ENCODE data around the gene NIPBL. TPM values are rescaled to one million over a fixed set of nuclear protein-coding genes. Genes with fewer than 3 reads are reported as not detected.

The NIPBL gene
- total and polyA plus RNA-seq, 10 of the 15 experiments (the other 5 are each of a cell fraction or from before 2014, with no cell fraction given): 10.4 to 50.4 (median 20.2) TPM

DNA sequence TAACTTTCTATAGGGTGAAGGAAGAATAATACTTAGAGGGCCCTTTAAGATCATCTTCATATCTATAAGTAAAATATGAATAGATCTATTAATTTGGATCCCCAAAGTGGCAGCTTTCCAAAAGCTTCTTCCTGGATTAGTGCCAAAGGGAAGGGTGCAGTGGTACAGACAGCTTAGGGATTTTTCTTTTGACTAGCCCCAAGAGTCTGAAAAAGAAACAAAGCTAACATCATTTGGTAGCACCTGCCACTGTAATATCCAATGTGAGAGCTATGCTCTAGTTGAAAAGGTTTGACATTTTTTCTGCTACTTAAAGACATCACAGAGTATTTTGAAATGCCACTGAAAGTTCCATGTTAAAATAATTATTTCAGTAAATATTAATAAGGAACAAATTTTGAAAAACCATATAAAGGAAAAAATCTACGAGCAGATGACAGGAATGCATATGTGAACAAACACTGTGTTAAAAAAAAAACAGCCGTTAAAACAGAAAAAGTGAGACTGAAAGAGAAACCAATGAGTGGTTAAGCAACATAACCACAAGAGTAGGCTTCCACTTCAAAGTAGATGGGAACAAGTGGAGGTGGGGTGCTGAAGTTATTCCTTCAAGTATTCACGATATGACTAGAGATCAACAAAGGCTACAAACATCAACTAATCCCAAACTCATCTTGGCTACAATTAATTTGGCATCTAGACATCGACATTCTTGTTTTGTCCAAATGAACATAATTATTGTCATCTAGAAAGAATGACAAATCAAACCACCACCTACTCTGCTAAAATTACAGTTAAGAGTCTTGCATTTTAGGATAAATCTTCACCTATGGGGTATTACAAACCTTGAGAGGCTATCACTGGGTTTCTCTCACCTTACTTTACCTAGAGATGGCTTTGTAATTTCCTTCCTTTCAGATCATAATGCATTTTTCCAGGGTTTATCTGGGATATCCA, 235.1 kb downstream of the NIPBL start:
- Histone ChIP-seq H3K27ac (ENCODE audit: control insufficient read depth, insufficient read depth) (peak overlapping the region; percentile 77), H3K79me2 (ENCODE audit: control insufficient read depth, insufficient read depth, low read length) (no peaks in the 10 kb centered on the region), H3K27me3 (replicated peaks in 1 of 2; ENCODE audit: control insufficient read depth in 2 of 2, insufficient read depth in 2 of 2, low read length in 1 of 2) (no peaks in the 10 kb centered on the region), H4K20me1 (ENCODE audit: control insufficient read depth, insufficient read depth) (no peaks in the 10 kb centered on the region), H3K4me2 (ENCODE audit: control insufficient read depth, insufficient read depth) (peak overlapping the region; percentile 14), H3K4me3 (peak overlapping the region; percentile 34; the same call in 1 of the 2 replicates), H3K9me3 (replicated peaks; ENCODE audit: control insufficient read depth, insufficient read depth, low read length) (peaks cover 9% of the 10 kb centered on the region; the same call in 2 of the 3 replicates), H2AFZ (ENCODE audit: control insufficient read depth, low read depth, low read length) (no peak overlapping the region; the same call in 1 of the 2 replicates), H3K9ac (ENCODE audit: control insufficient read depth, insufficient read depth, low read length) (peak overlapping the region; percentile 35), H3K36me3 (ENCODE audit: control insufficient read depth in 2 of 2, insufficient read depth in 2 of 2, low read length in 1 of 2) (peaks cover 0 to 1% of the 10 kb centered on the region in 2 experiments; a peak in 1 of 4 replicates), H3K4me1 (ENCODE audit: control insufficient read depth, insufficient read depth, low read length) (peaks cover 21% of the 10 kb centered on the region)
- intact Hi-C loops (cut with micrococcal nuclease; ENCODE audit: unreplicated experiment): loop anchor here (5.0 kb wide), 1 partner anchor 71 kb away; no protein-coding TSS in a partner anchor
- BruUV-seq (replicated peaks): no TSS peak
- peak; percentile 84 for FAIRE-seq
- 0% methylated on average over 4 of the region's 4 CpGs for WGBS (ENCODE audit: insufficient coverage, insufficient replicate concordance, low lambda C conversion rate, missing lambda C conversion rate)
- ChIA-PET RAD21 (ENCODE audit: unreplicated experiment) (interaction anchor here (0.7 to 1.5 kb wide), 8 partner anchors 9 to 100 kb away, joined by 3 to 7 read pairs (median 4); no protein-coding TSS in a partner anchor), POLR2A (no interaction called here), CTCF (interaction anchor here (1.6 kb wide), 1 partner anchor 10 kb away, joined by 4 read pairs; no protein-coding TSS in a partner anchor), SMC1A (ENCODE audit: uncharacterized antibody, unreplicated experiment) (interaction anchor here (0.9 to 1.4 kb wide), 13 partner anchors 8 to 88 kb away, joined by 3 to 6 read pairs (median 3); no protein-coding TSS in a partner anchor)
- in situ Hi-C loops (cut with MboI): no loop called here
- peak; percentile 91 for ATAC-seq
- DNase-seq (ENCODE audit: low read depth, low spot score): peak; percentile 64
- TF ChIP-seq TBL1XR1 (IDR thresholded peaks at IDR 0.05; ENCODE audit: low read depth, low read length) (peak; percentile 56; the same call in 1 of the 2 replicates), MEF2B (IDR thresholded peaks at IDR 0.05; ENCODE audit: partially characterized antibody, poor library complexity, severe bottlenecking) (no peak), CHD4 (IDR thresholded peaks at IDR 0.05) (no peak), RBBP5 (conservative IDR thresholded peaks at IDR 0.05) (0 out of 2 replicates have a peak, but pooled peaks have one; percentile 59), MTA3 (IDR thresholded peaks at IDR 0.05; ENCODE audit: borderline replicate concordance, low read length) (peak; percentile 89; the same call in 1 of the 2 replicates), BCL11A (IDR thresholded peaks at IDR 0.05; ENCODE audit: low read depth, low read length) (peak; percentile 84), RAD51 (IDR thresholded peaks at IDR 0.05) (peak; percentile 9; the same call in 1 of the 2 replicates), CREB1 (IDR thresholded peaks at IDR 0.05; ENCODE audit: low read depth) (peak; percentile 34; the same call in 1 of the 2 replicates), TCF7 (IDR thresholded peaks at IDR 0.05; ENCODE audit: borderline replicate concordance) (peak; percentile 94), ZBED1 (IDR thresholded peaks at IDR 0.05; ENCODE audit: borderline replicate concordance) (peak; percentile 33; the same call in 1 of the 2 replicates), BMI1 (IDR thresholded peaks at IDR 0.05; ENCODE audit: borderline replicate concordance) (peak; percentile 41; the same call in 1 of the 2 replicates), SUPT20H (IDR thresholded peaks at IDR 0.05; ENCODE audit: borderline replicate concordance, control insufficient read depth, low read depth, low read length) (no peak), CBFB (IDR thresholded peaks at IDR 0.05; ENCODE audit: low read depth) (peak; percentile 89), IRF4 (IDR thresholded peaks at IDR 0.05; ENCODE audit: low read depth, low read length) (peak; percentile 98), CBX5 (IDR thresholded peaks at IDR 0.05; ENCODE audit: low read depth) (no peak; the same call in 1 of the 2 replicates), NBN (IDR thresholded peaks at IDR 0.05) (peak; percentile 52; the same call in 1 of the 2 replicates), ESRRA (IDR thresholded peaks at IDR 0.05; ENCODE audit: low read length) (no peak), SIN3A (IDR thresholded peaks at IDR 0.05; ENCODE audit: low read depth, low read length) (no peak), CBX3 (IDR thresholded peaks at IDR 0.05; ENCODE audit: borderline replicate concordance, low read depth) (no peak), IKZF2 (IDR thresholded peaks at IDR 0.05) (peak; percentile 89 to 92)
- TF ChIP-seq, protein P1, sequence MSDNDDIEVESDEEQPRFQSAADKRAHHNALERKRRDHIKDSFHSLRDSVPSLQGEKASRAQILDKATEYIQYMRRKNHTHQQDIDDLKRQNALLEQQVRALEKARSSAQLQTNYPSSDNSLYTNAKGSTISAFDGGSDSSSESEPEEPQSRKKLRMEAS (IDR thresholded peaks at IDR 0.05; ENCODE audit: low read depth, low read length): no peak
- TF ChIP-seq, protein P2, sequence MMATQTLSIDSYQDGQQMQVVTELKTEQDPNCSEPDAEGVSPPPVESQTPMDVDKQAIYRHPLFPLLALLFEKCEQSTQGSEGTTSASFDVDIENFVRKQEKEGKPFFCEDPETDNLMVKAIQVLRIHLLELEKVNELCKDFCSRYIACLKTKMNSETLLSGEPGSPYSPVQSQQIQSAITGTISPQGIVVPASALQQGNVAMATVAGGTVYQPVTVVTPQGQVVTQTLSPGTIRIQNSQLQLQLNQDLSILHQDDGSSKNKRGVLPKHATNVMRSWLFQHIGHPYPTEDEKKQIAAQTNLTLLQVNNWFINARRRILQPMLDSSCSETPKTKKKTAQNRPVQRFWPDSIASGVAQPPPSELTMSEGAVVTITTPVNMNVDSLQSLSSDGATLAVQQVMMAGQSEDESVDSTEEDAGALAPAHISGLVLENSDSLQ (IDR thresholded peaks at IDR 0.05): no peak
- TF ChIP-seq, protein P3, sequence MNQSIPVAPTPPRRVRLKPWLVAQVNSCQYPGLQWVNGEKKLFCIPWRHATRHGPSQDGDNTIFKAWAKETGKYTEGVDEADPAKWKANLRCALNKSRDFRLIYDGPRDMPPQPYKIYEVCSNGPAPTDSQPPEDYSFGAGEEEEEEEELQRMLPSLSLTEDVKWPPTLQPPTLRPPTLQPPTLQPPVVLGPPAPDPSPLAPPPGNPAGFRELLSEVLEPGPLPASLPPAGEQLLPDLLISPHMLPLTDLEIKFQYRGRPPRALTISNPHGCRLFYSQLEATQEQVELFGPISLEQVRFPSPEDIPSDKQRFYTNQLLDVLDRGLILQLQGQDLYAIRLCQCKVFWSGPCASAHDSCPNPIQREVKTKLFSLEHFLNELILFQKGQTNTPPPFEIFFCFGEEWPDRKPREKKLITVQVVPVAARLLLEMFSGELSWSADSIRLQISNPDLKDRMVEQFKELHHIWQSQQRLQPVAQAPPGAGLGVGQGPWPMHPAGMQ (IDR thresholded peaks at IDR 0.05; ENCODE audit: borderline replicate concordance): no peak
